Muscle of back (tissue), 11 donors: ENCODE data around the gene ITGA7. TPM values are rescaled to one million over a fixed set of nuclear protein-coding genes. Genes with fewer than 3 reads are reported as not detected.
"Not testable (repeated sequence)": the region's sequence is repeated elsewhere in the genome, so short reads cannot be mapped to it uniquely, and the experiment has no call there.

Source experiments
- DNase-seq, 3 donors: peaks; one replicate each; pipeline versions ENCODE4 v3.0.0 to v3.0.0-alpha.2; 2013
- polyA plus RNA-seq, 10 donors: library from polyadenylated mRNA; unstranded; fragments of 120-200 nt; gene quantifications; one replicate each; pipeline ENCODE4 v1.2.1, GENCODE V29; 2013; ENCODE audit not compliant: insufficient read length in 10 of 10

The ITGA7 gene
- polyA plus RNA-seq, 10 donors = 194 to 443 (median 371) TPM

GRCh38 chr12:55652352-55652751 lies 55.4 kb downstream of the ITGA7 start:
- no peak for DNase-seq

GRCh38 chr12:55651299-55651683 lies 56.4 kb downstream of the ITGA7 start:
- DNase-seq = no peak

GRCh38 chr12:55650620-55651298 lies 56.9 kb downstream of the ITGA7 start:
- DNase-seq = not testable (repeated sequence)

GRCh38 chr12:55647027-55647426 lies 60.7 kb downstream of the ITGA7 start:
- DNase-seq = no peak

GRCh38 chr12:55644591-55644990 lies 63.1 kb downstream of the ITGA7 start:
- no peak for DNase-seq

GRCh38 chr12:55642669-55643068 lies 65.0 kb downstream of the ITGA7 start:
- DNase-seq = no peak

GRCh38 chr12:55642267-55642666 lies 65.4 kb downstream of the ITGA7 start:
- DNase-seq = no peak

GRCh38 chr12:55641595-55641994 lies 66.1 kb downstream of the ITGA7 start:
- DNase-seq = no peak

GRCh38 chr12:55637467-55637866 lies 70.2 kb downstream of the ITGA7 start:
- no peak for DNase-seq

- no peak for DNase-seq
Measured at GRCh38 chr12:55636853-55637252, 70.9 kb downstream of the ITGA7 start, which contains the start of gene OR10P1. Gene OR10P1 (plus strand): TSS chr12:55636892. CDS start chr12:55636892, 0 bp downstream.

GRCh38 chr12:55636116-55636655 lies 71.5 kb downstream of the ITGA7 start:
- no peak for DNase-seq

Other genes with a start within 250 kb of the ITGA7 start
- not detected for gene OR6C70, start 237.8 kb downstream of the ITGA7 start, polyA plus RNA-seq
- not detected for gene OR6C68, start 215.5 kb downstream of the ITGA7 start, polyA plus RNA-seq
- gene OR6C4, start 158.3 kb downstream of the ITGA7 start, polyA plus RNA-seq = not detected
- gene OR2AP1, start 135.4 kb downstream of the ITGA7 start, polyA plus RNA-seq = not detected
- not detected for gene OR10P1, start 71.0 kb downstream of the ITGA7 start, polyA plus RNA-seq
- gene BLOC1S1, start 8.1 kb upstream of the ITGA7 start, polyA plus RNA-seq = 100 to 1,000 TPM in 4 of 10 donors, 10 to 100 TPM in 6; 80.9 to 115 (median 99.5) TPM
- 10 to 100 TPM in 9 of 10 donors, 1 to 10 TPM in 1; 9.3 to 49.9 (median 19.5) TPM for gene RDH5, start 12.5 kb upstream of the ITGA7 start, polyA plus RNA-seq
- gene CD63, start 21.1 kb upstream of the ITGA7 start, polyA plus RNA-seq = 100 to 1,000 TPM; 694 to 894 (median 792) TPM
- 10 to 100 TPM; 11.0 to 13.9 (median 12.5) TPM for gene GDF11, start 35.2 kb upstream of the ITGA7 start, polyA plus RNA-seq
- gene SARNP, start 109.8 kb upstream of the ITGA7 start, polyA plus RNA-seq = 10 to 100 TPM; 62.5 to 85.4 (median 74.6) TPM
- 10 to 100 TPM; 12.1 to 19.4 (median 16.7) TPM for gene ORMDL2, start 110.1 kb upstream of the ITGA7 start, polyA plus RNA-seq
- 10 to 100 TPM; 20.1 to 26.6 (median 22.8) TPM for gene DNAJC14, start 121.7 kb upstream of the ITGA7 start, polyA plus RNA-seq
- gene MMP19, start 135.0 kb upstream of the ITGA7 start, polyA plus RNA-seq = 1 to 10 TPM; 1.9 to 4.9 (median 3.4) TPM
- 10 to 100 TPM; 18.2 to 28.2 (median 21.2) TPM for gene PYM1, start 220.0 kb upstream of the ITGA7 start, polyA plus RNA-seq
- 10 to 100 TPM; 12.8 to 49.9 (median 22.0) TPM for gene DGKA, start 223.3 kb upstream of the ITGA7 start, polyA plus RNA-seq